HG02981 (cell line): ENCODE data around the gene MACC1.
A peak's percentile ranks its signal among the peaks of the same experiment; 100 is the strongest.
"Not testable (repeated sequence)": the region's sequence is repeated elsewhere in the genome, so short reads cannot be mapped to it uniquely, and the experiment has no call there.

Experiments
- ATAC-seq: cut with Tn5 transposase; IDR thresholded peaks from one replicate; pipeline ENCODE4 v1.9.1; 2021; ENCODE audit warnings: mild to moderate bottlenecking, moderate library complexity; ENCODE audit not compliant: unreplicated experiment

Gene MACC1

DNA sequence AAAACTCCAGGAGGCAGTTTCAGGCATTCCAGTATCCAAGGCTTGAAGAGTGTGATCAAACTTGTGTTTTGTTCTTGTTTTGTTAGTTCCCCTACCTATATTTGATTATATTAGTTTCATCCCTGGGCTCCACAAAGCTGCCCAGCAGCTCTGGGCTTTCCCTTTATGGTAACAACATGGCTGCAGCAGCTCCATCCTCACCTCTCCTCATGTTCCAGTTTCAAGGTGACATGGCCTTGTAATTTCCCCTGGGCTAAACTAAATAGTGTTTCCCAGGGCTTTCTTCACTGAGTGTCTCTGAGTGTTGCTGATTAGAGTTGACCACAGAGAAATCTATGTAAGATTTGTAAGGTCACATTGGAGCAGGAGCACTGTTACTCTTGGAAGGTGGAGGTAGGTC lies 83.4 kb downstream of the MACC1 start:
- ATAC-seq = no peak

DNA sequence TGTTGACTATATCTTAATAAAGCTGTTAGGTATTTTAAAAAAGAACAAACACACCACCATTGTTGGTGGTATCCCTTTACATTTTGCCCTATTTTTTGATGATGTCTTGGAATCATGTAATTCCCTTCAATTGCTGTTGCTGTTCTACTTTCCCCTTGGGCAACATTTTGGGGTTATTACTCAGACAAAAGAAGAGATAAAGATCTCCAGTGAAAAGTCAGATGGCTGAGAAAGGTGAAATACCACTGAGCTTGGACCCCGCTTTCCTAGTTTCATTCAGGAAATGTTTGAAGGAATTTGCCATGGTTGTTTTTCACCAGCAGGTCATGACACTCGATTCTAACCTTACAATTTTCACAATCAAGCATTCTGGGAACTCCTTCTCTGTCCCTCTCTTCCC lies 84.6 kb downstream of the MACC1 start:
- no peak for ATAC-seq

GRCh38 chr7:20131776-20132175 lies 85.4 kb downstream of the MACC1 start:
- no peak for ATAC-seq

DNA sequence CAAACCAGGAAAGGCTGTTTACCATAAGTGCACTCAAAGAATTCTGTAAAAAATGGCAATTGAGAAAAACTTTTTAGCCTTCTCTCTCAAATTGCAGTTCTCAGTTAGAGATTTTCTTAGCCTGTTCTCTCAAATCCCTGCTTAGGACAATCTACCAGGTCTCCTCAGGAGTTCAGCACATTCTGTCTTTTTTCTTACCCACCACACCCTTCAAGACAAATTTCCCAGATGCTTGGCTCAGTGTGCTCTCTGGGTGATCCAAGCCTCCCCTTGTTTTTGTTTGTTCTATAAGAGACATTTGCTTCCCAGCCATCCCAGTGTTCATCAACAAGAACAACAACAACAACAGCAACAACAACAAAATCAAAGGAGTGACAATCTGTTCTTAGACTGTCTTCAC lies 87.3 kb downstream of the MACC1 start:
- ATAC-seq = no peak

DNA sequence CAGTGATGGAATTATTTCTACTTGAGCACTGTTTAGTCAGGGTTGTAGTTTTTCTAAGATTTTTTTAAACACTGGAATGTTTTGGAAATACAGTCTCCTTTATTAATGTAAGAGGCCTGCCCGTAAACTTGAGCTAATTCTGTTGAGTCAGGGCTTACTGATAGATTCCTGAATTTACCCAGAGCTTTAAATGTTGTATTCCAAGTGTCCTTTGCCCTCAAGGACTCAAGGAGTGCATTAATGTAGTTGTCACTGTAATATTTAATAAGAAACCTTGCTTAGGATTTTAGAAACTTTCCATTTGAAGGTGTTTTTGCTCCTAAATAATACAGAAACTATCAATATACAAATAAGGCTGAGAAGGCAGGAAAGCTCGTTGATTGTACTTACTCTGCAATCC lies 89.2 kb downstream of the MACC1 start:
- ATAC-seq = no peak

- not testable (repeated sequence) for ATAC-seq
Measured at GRCh38 chr7:20126060-20126459, 91.1 kb downstream of the MACC1 start.

GRCh38 chr7:20124087-20124486 lies 93.1 kb downstream of the MACC1 start:
- ATAC-seq = not testable (repeated sequence)

DNA sequence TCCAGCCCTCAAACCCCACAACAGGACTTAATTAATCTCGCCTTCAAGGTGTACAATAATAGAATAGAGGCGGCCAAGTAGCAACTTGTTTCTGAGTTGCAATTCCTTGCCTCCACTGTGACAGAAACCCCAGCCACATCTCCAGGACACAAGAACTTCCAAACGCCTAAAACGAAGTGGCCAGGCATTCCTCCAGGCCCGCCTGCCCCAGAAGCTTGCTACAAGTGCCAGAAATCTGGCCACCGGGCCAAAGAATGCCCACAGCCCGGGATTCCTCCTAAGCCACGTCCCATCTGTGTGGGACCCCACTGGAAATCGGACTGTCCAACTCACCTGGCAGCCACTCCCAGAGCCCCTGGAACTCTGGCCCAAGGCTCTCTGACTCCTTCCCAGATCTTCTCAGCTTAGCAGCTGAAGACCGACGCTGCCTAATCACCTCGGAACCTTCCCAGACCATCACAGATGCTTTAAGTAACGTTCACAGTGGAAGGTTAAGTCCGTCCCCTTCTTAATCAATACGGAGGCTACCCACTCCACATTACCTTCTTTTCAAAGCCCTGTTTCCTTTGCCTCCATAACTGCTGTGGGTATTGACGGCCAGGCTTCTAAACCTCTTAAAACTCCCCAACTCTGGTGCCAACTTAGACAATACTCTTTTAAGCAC lies 94.4 kb downstream of the MACC1 start:
- ATAC-seq = not testable (repeated sequence)

GRCh38 chr7:20122073-20122472 lies 95.1 kb downstream of the MACC1 start:
- no peak for ATAC-seq

DNA sequence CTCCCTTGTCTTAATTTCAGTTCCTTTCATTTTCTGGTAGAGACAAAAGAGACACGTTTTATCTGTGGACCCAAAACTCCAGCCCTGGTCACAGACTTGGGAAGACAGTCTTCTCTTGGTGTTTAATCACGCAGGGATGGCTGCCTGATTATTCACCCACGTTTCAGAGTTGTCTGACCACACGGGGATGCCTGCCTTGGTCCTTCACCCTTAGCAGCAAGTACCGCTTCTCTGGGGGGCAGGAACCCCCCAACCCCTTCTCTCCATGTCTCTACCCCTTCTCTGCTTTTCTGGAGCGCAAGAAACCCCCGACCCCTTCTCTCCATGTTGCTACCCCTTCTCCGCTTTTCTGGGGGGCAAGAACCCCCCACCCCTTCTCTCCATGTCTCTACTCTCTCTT lies 95.8 kb downstream of the MACC1 start:
- ATAC-seq = no peak

DNA sequence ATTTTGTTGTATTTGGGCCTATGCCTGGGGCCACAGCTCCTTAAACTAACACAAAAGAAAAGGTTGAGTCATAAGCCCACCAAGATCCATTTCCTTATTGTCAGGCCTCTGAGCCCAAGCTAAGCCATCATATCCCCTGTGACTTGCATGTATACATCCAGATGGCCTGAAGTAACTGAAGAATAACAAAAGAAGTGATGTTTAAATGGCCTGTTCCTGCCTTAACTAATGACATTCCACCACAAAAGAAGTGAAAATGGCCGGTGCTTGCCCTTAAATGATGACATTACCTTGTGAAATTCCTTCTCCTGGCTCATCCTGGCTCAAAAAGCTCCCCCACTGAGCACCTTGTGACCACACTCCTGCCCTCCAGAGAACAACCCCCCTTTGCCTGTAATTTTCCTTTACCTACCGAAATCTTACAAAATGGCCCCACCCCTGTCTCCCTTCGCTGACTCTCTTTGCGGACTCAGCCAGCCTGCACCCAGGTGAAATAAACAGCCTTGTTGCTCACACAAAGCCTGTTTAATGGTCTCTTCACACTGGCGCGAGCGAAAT lies 96.5 kb downstream of the MACC1 start:
- ATAC-seq = not testable (repeated sequence)

DNA sequence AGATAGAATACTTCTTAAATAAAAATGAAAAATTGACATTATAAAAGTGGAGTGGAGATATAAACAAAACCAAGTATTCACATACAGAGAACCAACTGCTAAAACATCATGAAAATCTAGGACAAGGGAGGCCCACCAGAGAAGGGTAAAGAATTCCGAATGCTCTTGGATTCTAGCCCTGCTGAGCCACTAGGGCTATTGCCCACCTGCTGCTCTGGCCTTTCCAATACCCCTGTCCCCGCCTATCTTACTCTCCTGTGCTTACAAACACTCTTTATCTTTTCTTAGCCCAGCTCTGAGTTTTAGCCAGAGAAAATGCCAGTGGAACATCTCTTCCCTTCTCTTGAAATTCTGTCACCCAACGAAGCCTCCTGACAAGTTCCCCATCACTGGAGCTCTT lies 100.3 kb downstream of the MACC1 start:
- no peak for ATAC-seq

DNA sequence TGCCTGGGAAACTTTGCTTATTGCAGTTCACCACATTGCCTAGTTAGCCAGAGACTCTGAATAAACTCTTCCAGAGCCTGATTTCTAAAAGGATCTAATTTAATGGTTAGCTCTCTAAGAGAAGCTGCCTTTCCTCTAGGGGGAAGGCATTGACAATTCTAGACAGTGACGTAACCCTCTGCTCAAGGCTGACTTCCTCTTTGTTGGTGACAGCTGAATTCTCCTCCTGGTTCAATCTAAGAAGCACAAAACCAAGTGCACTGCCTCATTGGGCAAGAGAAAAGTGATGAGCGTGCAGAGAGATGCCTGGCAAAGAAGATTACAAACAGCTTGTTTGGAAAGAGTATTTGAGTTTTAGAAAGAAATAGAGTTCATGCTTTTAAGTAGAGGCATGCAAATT lies 102.7 kb downstream of the MACC1 start:
- peak; percentile 89 for ATAC-seq

GRCh38 chr7:20113427-20114027 lies 103.7 kb downstream of the MACC1 start:
- ATAC-seq = peak; percentile 82

GRCh38 chr7:20112696-20113095 lies 104.5 kb downstream of the MACC1 start:
- ATAC-seq = no peak

DNA sequence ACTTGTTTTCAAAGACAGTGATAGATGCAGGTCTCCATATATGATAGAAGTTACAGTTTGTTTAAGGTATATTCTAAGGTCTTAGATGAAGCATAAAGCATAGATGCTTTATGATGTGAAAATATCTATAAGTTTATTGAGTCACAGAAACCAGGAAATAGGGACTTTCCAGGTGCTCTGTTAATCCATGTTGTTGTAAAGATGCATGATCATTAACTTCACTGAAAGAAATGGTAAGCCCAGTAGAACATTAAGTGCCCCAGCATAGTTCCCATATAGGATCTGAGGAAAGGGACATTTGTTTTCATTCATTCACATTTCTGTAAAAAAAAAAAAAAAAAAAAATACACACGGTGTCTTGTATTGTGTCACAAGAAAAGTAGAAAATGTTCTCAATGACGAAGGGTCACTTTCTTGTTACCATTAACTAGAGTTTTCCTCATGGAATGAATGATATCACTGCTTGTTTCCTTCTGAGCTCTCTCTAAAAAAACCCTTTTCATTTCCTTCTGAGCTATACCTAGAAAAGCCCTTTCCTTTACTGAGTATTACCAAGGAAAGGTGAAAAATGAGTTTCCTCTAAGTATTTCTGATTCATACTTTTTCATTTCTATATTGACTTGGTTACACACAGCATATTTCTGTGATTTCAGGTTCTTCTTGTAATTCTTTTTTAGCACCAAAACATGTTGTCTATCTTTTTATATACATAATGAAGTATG lies 105.2 kb downstream of the MACC1 start:
- no peak for ATAC-seq

- ATAC-seq = no peak
Measured at GRCh38 chr7:20107582-20107981, 109.6 kb downstream of the MACC1 start.

GRCh38 chr7:20104696-20105095 lies 112.5 kb downstream of the MACC1 start:
- ATAC-seq = no peak

- no peak for ATAC-seq
Measured at GRCh38 chr7:20102982-20103381, 114.2 kb downstream of the MACC1 start.

- no peak for ATAC-seq
Measured at GRCh38 chr7:20095862-20096261, 121.3 kb downstream of the MACC1 start.

DNA sequence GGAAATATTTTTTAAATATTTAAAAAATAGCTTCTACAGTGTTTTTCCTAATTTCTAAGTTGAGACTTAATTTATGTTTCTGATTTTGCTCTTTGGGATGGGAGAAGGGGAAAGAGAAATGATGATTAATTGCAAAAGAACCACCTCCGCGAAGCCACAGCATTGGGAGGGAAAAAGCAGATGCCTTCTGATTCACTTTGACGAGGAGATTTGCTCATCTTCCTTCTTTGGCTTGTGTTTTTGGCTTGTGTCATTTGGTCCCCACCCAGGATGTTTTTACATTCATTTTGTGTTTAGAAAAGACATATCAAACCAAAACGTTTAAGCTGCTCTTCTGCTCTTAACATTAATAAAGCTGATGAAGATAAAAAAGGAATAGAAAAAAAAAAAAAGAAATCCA lies 121.7 kb downstream of the MACC1 start:
- no peak for ATAC-seq

DNA sequence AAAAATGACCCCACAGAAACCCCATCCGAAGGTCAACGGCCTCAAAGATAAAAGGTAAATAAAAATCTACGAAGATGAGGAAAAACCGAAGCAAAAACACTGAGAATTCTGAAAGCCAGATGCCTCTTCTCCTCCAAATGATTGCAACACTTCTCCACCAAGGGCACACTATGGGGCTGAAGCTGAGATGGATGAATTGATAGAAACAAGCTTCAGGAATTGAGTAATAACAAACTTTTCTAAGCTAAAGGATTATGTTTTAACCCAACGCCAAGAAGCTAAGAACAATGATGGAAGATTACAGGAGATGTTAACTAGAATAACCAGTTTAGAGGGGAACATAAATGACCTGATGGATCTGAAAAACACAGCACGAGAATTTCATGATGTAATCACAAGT lies 127.8 kb downstream of the MACC1 start:
- ATAC-seq = no peak
